Right atrium auricular region (tissue), 2 donors: ENCODE measurements around the gene PLAGL1. TPM values are rescaled to one million over a fixed set of nuclear protein-coding genes. Genes with fewer than 3 reads are reported as not detected.

Source experiments
- DNase-seq: peaks from one replicate; pipeline ENCODE4 v3.0.0-alpha.2; 2019; ENCODE audit warnings: low spot score
- H3K27ac ChIP-seq, 2 donors: fragments of 200-600 bp; sonication (generic); 1 replicate in 1 of 2; 2 replicates in 1 of 2; pipeline ENCODE4 v1.5.1; 2016 to 2019
- H3K27me3 ChIP-seq, 2 donors: fragments of 200-600 bp; sonication (generic); one replicate each; pipeline versions ENCODE4 v1.5.1 to v1.6.0; 2017 to 2019
- H3K36me3 ChIP-seq: fragments of 200-600 bp; sonication (generic); one replicate; pipeline ENCODE4 v1.5.1; 2016
- H3K4me1 ChIP-seq, 2 donors: fragments of 200-600 bp; sonication (generic); one replicate each; pipeline versions ENCODE4 v1.5.1 to v1.6.0; 2017 to 2019
- H3K4me3 ChIP-seq, 2 donors: fragments of 200-600 bp; sonication (generic); 1 replicate in 1 of 2; 2 replicates in 1 of 2; pipeline ENCODE4 v1.5.1; 2017 to 2019; ENCODE audit warnings: mild to moderate bottlenecking in 1 of 2, moderate library complexity in 1 of 2
- H3K9me3 ChIP-seq, 2 donors: fragments of 200-600 bp; sonication (generic); one replicate each; pipeline ENCODE4 v1.5.1; 2019
- CTCF ChIP-seq, 2 donors: fragments of 200-600 bp; sonication (generic); IDR thresholded peaks; one replicate each; pipeline ENCODE4 v1.5.1; 2019; ENCODE audit warnings: antibody characterized with exemption in 2 of 2
- total RNA-seq, 2 donors: library from RNA; depleted of rRNA; stranded (reverse); fragments of >200 nt; gene quantifications; one replicate each; pipeline ENCODE4 v1.1.0, GENCODE V29; 2016

PLAGL1 gene
- total RNA-seq, 2 donors from 2014 or later = 6.8 to 8.5 TPM

GRCh38 chr6:144033816-144034735 is 26.0 kb upstream of the PLAGL1 start:
- TF ChIP-seq CTCF (IDR thresholded peaks at IDR 0.05) = no peak
- DNase-seq = no peak
- no peak overlapping the region for H3K4me3 ChIP-seq

GRCh38 chr6:144029452-144029851 is 21.4 kb upstream of the PLAGL1 start:
- no peak for TF ChIP-seq CTCF (IDR thresholded peaks at IDR 0.05)
- H3K4me1 ChIP-seq = no peaks in the 10 kb centered on the region
- H3K36me3 ChIP-seq = no peaks in the 10 kb centered on the region
- DNase-seq = no peak
- H3K4me3 ChIP-seq = no peak overlapping the region
- H3K27ac ChIP-seq = no peak overlapping the region
- H3K9me3 ChIP-seq = no peaks in the 10 kb centered on the region
- H3K27me3 ChIP-seq = no peaks in the 10 kb centered on the region

More at GRCh38 chr6:144033816-144034735, 26.0 kb upstream of the PLAGL1 start:
- Histone ChIP-seq H3K27ac (no peak overlapping the region), H3K36me3 (no peaks in the 10 kb centered on the region), H3K9me3 (no peaks in the 10 kb centered on the region), H3K27me3 (no peaks in the 10 kb centered on the region), H3K4me1 (peaks cover 0 to 10% of the 10 kb centered on the region in 2 donors)

- TF ChIP-seq CTCF (IDR thresholded peaks at IDR 0.05) = no peak
- Histone ChIP-seq H3K4me3 (no peak overlapping the region), H3K9me3 (no peaks in the 10 kb centered on the region), H3K27me3 (no peaks in the 10 kb centered on the region), H3K27ac (no peak overlapping the region), H3K4me1 (no peaks in the 10 kb centered on the region), H3K36me3 (no peaks in the 10 kb centered on the region)
- DNase-seq = no peak
Observed at GRCh38 chr6:144027932-144028587, 20.0 kb upstream of the PLAGL1 start.

- Histone ChIP-seq H3K4me1 (no peaks in the 10 kb centered on the region), H3K27ac (no peak overlapping the region), H3K9me3 (no peaks in the 10 kb centered on the region), H3K36me3 (no peaks in the 10 kb centered on the region), H3K4me3 (no peak overlapping the region), H3K27me3 (no peaks in the 10 kb centered on the region)
- DNase-seq = no peak
- TF ChIP-seq CTCF (IDR thresholded peaks at IDR 0.05) = no peak
Observed at GRCh38 chr6:144023216-144023615, 15.2 kb upstream of the PLAGL1 start.

- Histone ChIP-seq H3K36me3 (no peaks in the 10 kb centered on the region), H3K4me3 (no peak overlapping the region), H3K27me3 (no peaks in the 10 kb centered on the region), H3K4me1 (no peaks in the 10 kb centered on the region), H3K27ac (no peak overlapping the region), H3K9me3 (no peaks in the 10 kb centered on the region)
- no peak for DNase-seq
- no peak for TF ChIP-seq CTCF (IDR thresholded peaks at IDR 0.05)
Observed at GRCh38 chr6:144019929-144020328, 11.9 kb upstream of the PLAGL1 start.
